CD4-positive, alpha-beta T cell treated with Interleukin-6 at 100 ng/mL for 8 hours (primary cell): Measurements from ENCODE around the gene GPR183.

Experiments used
- DNase-seq: peaks from one replicate; pipeline ENCODE4 v3.0.0-alpha.2; 2020; ENCODE audit warnings: mixed read lengths, low spot score

GPR183 gene

GRCh38 chr13:99295488-99296252 is 11.5 kb downstream of the GPR183 start:
- DNase-seq: no peak

- no peak for DNase-seq
Observed at GRCh38 chr13:99294958-99295357, 12.2 kb downstream of the GPR183 start.

GRCh38 chr13:99294198-99294597 is 13.0 kb downstream of the GPR183 start:
- no peak for DNase-seq

- no peak for DNase-seq
Observed at GRCh38 chr13:99293178-99293577, 14.0 kb downstream of the GPR183 start.

- DNase-seq: no peak
Observed at GRCh38 chr13:99290894-99291293, 16.3 kb downstream of the GPR183 start.

- DNase-seq: peak; percentile 50
Observed at GRCh38 chr13:99289674-99290337, 17.4 kb downstream of the GPR183 start.

- no peak for DNase-seq
Observed at GRCh38 chr13:99289271-99289670, 17.9 kb downstream of the GPR183 start.

- no peak for DNase-seq
Observed at GRCh38 chr13:99288089-99288488, 19.1 kb downstream of the GPR183 start.

GRCh38 chr13:99287551-99287950 is 19.6 kb downstream of the GPR183 start:
- DNase-seq: no peak

- DNase-seq: no peak
Observed at GRCh38 chr13:99285432-99286182, 21.6 kb downstream of the GPR183 start.

GRCh38 chr13:99282264-99283231 is 24.7 kb downstream of the GPR183 start:
- DNase-seq: no peak

GRCh38 chr13:99281811-99282263 is 25.4 kb downstream of the GPR183 start:
- DNase-seq: peak; percentile 57

GRCh38 chr13:99280166-99280565 is 27.0 kb downstream of the GPR183 start:
- DNase-seq: no peak

- DNase-seq: no peak
Observed at GRCh38 chr13:99279637-99280036, 27.6 kb downstream of the GPR183 start.

GRCh38 chr13:99278843-99279242 is 28.4 kb downstream of the GPR183 start:
- DNase-seq: no peak

GRCh38 chr13:99278200-99278599 is 29.0 kb downstream of the GPR183 start:
- no peak for DNase-seq

- DNase-seq: no peak
Observed at GRCh38 chr13:99277629-99278028, 29.6 kb downstream of the GPR183 start.

- no peak for DNase-seq
Observed at GRCh38 chr13:99276706-99277105, 30.5 kb downstream of the GPR183 start.

GRCh38 chr13:99275093-99275469 is 32.1 kb downstream of the GPR183 start:
- peak; percentile 62 for DNase-seq

GRCh38 chr13:99273128-99273527 is 34.1 kb downstream of the GPR183 start:
- DNase-seq: no peak

- DNase-seq: no peak
Observed at GRCh38 chr13:99272481-99272880, 34.7 kb downstream of the GPR183 start.

GRCh38 chr13:99271249-99271648 is 36.0 kb downstream of the GPR183 start:
- DNase-seq: no peak
